ENCODE data around the gene HRH1.

HRH1 gene

DNA sequence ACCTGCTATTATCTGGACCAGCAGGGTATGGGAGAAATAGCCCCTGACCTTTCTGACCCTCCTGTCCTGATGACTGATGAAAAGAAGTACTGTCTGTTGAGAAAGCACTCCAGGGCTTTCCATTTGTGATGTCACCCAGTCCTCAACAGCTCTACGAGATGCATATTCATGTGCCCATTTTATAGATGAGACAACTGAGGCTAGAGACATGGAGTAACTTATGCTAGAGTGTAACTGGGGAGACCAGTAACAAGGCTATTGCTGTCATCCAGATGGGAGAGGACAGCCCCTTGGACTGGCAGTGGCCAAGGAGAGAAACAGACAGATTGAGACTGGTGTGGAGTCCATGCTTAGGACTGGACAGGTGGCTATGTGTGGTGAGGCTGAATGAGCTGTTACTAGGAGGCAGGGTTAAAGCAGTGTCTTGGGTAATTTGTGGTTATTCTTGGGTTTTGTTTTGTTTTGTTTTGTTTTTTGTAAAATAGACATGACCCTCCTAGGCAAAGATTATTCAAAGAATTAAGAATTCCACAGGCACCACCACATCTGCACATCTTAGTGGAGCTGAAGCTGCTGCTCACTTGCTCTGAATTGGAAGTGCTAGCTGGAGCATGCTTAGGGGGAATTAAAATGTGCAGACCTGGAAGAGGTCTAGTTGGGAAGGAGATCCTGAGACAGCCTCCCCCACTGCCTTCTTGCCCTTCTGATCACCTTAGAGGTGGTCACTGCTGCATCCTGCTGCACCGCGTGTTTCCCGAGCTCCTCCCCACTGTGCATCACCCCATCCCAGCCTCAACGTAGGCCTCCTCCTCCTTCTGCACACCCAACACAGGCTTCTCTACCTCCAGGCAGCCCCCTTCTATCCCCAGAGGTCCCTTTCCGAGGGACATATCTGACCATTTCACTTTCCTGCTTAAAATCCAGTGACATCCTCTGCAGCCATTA lies 8.4 kb downstream of the HRH1 start:
- H3K4me3 ChIP-seq (ENCODE audit: low read depth, low read length), result no peak overlapping the region
- no peaks in the 10 kb centered on the region for H3K4me1 ChIP-seq (ENCODE audit: control insufficient read depth, insufficient read depth, low read length)
- no peaks in the 10 kb centered on the region for H3K36me3 ChIP-seq (ENCODE audit: control insufficient read depth in 2 of 2, insufficient read depth in 1 of 2, low read length in 2 of 2)
- CTCF ChIA-PET, result interaction anchor here (0.9 kb wide), 1 partner anchor 102 kb away, joined by 4 read pairs; no protein-coding TSS in a partner anchor
- no peak overlapping the region for H3K27ac ChIP-seq (ENCODE audit: extremely low read depth, low read depth, low read length)
- no peaks in the 10 kb centered on the region for H3K9me3 ChIP-seq (ENCODE audit: control insufficient read depth, insufficient read depth, low read depth, low read length)
- TF ChIP-seq, protein P1, sequence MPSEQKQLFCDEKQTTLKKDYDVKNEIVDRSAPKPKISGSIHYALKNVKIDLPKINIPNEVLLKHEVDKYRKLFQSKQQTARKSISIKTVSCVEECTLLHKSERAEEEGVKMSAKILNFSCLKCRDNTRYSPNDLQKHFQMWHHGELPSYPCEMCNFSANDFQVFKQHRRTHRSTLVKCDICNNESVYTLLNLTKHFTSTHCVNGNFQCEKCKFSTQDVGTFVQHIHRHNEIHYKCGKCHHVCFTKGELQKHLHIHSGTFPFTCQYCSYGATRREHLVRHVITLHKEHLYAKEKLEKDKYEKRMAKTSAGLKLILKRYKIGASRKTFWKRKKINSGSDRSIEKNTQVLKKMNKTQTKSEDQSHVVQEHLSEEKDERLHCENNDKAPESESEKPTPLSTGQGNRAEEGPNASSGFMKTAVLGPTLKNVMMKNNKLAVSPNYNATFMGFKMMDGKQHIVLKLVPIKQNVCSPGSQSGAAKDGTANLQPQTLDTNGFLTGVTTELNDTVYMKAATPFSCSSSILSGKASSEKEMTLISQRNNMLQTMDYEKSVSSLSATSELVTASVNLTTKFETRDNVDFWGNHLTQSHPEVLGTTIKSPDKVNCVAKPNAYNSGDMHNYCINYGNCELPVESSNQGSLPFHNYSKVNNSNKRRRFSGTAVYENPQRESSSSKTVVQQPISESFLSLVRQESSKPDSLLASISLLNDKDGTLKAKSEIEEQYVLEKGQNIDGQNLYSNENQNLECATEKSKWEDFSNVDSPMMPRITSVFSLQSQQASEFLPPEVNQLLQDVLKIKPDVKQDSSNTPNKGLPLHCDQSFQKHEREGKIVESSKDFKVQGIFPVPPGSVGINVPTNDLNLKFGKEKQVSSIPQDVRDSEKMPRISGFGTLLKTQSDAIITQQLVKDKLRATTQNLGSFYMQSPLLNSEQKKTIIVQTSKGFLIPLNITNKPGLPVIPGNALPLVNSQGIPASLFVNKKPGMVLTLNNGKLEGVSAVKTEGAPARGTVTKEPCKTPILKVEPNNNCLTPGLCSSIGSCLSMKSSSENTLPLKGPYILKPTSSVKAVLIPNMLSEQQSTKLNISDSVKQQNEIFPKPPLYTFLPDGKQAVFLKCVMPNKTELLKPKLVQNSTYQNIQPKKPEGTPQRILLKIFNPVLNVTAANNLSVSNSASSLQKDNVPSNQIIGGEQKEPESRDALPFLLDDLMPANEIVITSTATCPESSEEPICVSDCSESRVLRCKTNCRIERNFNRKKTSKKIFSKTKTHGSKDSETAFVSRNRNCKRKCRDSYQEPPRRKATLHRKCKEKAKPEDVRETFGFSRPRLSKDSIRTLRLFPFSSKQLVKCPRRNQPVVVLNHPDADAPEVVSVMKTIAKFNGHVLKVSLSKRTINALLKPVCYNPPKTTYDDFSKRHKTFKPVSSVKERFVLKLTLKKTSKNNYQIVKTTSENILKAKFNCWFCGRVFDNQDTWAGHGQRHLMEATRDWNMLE (tag by site-specific recombination; conservative IDR thresholded peaks at IDR 0.05; ENCODE audit: low read depth), result no peak
- TF ChIP-seq ZNF747 (tag by site-specific recombination; IDR thresholded peaks at IDR 0.05), result no peak
- no peak for TF ChIP-seq ZFP69B (tag by site-specific recombination; IDR thresholded peaks at IDR 0.05)
- TF ChIP-seq YY1 (tag by site-specific recombination; IDR thresholded peaks at IDR 0.05), result no peak
- TF ChIP-seq, protein P2, sequence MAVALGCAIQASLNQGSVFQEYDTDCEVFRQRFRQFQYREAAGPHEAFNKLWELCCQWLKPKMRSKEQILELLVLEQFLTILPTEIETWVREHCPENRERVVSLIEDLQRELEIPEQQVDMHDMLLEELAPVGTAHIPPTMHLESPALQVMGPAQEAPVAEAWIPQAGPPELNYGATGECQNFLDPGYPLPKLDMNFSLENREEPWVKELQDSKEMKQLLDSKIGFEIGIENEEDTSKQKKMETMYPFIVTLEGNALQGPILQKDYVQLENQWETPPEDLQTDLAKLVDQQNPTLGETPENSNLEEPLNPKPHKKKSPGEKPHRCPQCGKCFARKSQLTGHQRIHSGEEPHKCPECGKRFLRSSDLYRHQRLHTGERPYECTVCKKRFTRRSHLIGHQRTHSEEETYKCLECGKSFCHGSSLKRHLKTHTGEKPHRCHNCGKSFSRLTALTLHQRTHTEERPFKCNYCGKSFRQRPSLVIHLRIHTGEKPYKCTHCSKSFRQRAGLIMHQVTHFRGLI (tag by site-specific recombination; IDR thresholded peaks at IDR 0.05), result no peak
- TF ChIP-seq, protein P3, sequence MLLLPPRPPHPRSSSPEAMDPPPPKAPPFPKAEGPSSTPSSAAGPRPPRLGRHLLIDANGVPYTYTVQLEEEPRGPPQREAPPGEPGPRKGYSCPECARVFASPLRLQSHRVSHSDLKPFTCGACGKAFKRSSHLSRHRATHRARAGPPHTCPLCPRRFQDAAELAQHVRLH (tag by site-specific recombination; IDR thresholded peaks at IDR 0.05), result no peak
- TF ChIP-seq ZNF248 (tag by site-specific recombination; IDR thresholded peaks at IDR 0.05), result no peak
- no peak for TF ChIP-seq GLIS2 (tag by site-specific recombination; IDR thresholded peaks at IDR 0.05)
- no peak for TF ChIP-seq ZNF24 (tag by site-specific recombination; IDR thresholded peaks at IDR 0.05)
- no peak for TF ChIP-seq KLF9 (tag by site-specific recombination; IDR thresholded peaks at IDR 0.05; ENCODE audit: low read depth)
- TF ChIP-seq ZNF140 (tag by site-specific recombination; IDR thresholded peaks at IDR 0.05), result no peak
- TF ChIP-seq ZNF660 (tag by site-specific recombination; IDR thresholded peaks at IDR 0.05), result no peak
- TF ChIP-seq, protein P4, sequence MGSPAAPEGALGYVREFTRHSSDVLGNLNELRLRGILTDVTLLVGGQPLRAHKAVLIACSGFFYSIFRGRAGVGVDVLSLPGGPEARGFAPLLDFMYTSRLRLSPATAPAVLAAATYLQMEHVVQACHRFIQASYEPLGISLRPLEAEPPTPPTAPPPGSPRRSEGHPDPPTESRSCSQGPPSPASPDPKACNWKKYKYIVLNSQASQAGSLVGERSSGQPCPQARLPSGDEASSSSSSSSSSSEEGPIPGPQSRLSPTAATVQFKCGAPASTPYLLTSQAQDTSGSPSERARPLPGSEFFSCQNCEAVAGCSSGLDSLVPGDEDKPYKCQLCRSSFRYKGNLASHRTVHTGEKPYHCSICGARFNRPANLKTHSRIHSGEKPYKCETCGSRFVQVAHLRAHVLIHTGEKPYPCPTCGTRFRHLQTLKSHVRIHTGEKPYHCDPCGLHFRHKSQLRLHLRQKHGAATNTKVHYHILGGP (tag by site-specific recombination; IDR thresholded peaks at IDR 0.05), result no peak
- TF ChIP-seq GFI1B (tag by site-specific recombination; IDR thresholded peaks at IDR 0.05), result no peak
- TF ChIP-seq ZNF324 (tag by site-specific recombination; IDR thresholded peaks at IDR 0.05), result no peak
- TF ChIP-seq ZFP3 (tag by site-specific recombination; IDR thresholded peaks at IDR 0.05; ENCODE audit: low read depth), result no peak
- TF ChIP-seq ZNF776 (tag by site-specific recombination; IDR thresholded peaks at IDR 0.05; ENCODE audit: borderline replicate concordance), result no peak
- TF ChIP-seq ZNF2 (tag by site-specific recombination; IDR thresholded peaks at IDR 0.05), result no peak
- TF ChIP-seq ZNF423 (tag by site-specific recombination; IDR thresholded peaks at IDR 0.05), result no peak
- no peak for TF ChIP-seq ZBTB8A (tag by site-specific recombination; IDR thresholded peaks at IDR 0.05)
- POLR2A ChIA-PET, result no interaction called here

Measured in HEK293 (cell line).